ENCODE data around the gene TASOR. TPM values are rescaled to one million over a fixed set of nuclear protein-coding genes. Genes with fewer than 3 reads are reported as not detected.
A peak's percentile ranks its signal among the peaks of the same experiment; 100 is the strongest.

The TASOR gene
- total RNA-seq, 1 experiment from 2014 or later, result 37.2 TPM

DNA sequence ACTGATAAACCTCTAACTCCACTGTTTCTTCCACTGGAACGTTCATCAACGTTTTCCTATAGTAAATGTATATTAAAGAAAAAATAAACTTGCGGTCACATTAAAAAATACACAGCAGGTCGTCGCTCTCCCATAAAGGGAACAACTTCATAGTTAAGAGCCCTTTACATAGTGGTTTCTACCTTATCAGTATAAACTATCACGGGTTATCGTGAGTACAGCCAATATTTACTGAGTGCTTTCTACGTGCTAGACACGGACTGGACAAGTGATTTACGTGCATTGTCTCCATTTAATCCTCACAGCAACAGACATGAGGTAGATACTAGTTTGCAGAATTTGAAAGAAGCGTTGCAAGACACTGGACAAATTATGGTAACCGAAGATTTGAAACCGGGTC, 964 bp upstream of the TASOR start:
- H3K4me1 Mint-ChIP-seq, result peaks cover 32 to 34% of the 10 kb centered on the region in 2 experiments
- DNase-seq, result no peak
- peak overlapping the region; percentile 54 to 78; a peak in 4 of 5 replicates for H3K4me3 Mint-ChIP-seq
- no peak overlapping the region for H3K18ac ChIP-seq (ENCODE audit: insufficient read length, low read depth, low read length)
- H3K23me2 ChIP-seq (ENCODE audit: insufficient read length, low read depth, low read length, poor library complexity, severe bottlenecking), result no peaks in the 10 kb centered on the region
- H3K27me3 ChIP-seq (ENCODE audit: insufficient read depth, low read length), result peaks cover 5% of the 10 kb centered on the region; the same call in 1 of the 2 replicates
- no peaks in the 10 kb centered on the region; the same call in 1 of the 2 replicates for H3K4me1 ChIP-seq (ENCODE audit: insufficient read depth, low read length)
- H3K27me3 Mint-ChIP-seq (ENCODE audit: low read depth), result peaks cover 49% of the 10 kb centered on the region
- WGBS (ENCODE audit: extremely low coverage, insufficient read length, low lambda C conversion rate), result no CpG with 5 or more reads among the region's 13 CpGs
- no peak overlapping the region for H2BK120ac ChIP-seq (ENCODE audit: low read depth, low read length, poor library complexity, severe bottlenecking)
- H4K91ac ChIP-seq (ENCODE audit: insufficient read length, low read depth, low read length), result no peak overlapping the region
- peaks cover 12% of the 10 kb centered on the region in 2 experiments for H3K9me3 Mint-ChIP-seq
- no peaks in the 10 kb centered on the region for H4K20me1 ChIP-seq (ENCODE audit: control insufficient read depth, insufficient read depth, insufficient read length)
- no peaks in the 10 kb centered on the region; the same call in 1 of the 2 replicates for H3K79me2 ChIP-seq (ENCODE audit: insufficient read depth, low read length)
- H2AFZ ChIP-seq (ENCODE audit: low read length), result no peak overlapping the region
- H2BK12ac ChIP-seq (ENCODE audit: insufficient read length, low read depth, low read length), result no peak overlapping the region
- no peaks in the 10 kb centered on the region for H3K79me1 ChIP-seq (ENCODE audit: insufficient read depth, low read depth, low read length, poor library complexity, severe bottlenecking)
- no peak overlapping the region for H2BK20ac ChIP-seq (ENCODE audit: low read depth, low read length, poor library complexity, severe bottlenecking)
- H2BK15ac ChIP-seq (ENCODE audit: low read depth, low read length), result no peak overlapping the region
- H3K9ac ChIP-seq (ENCODE audit: extremely low read depth, insufficient read length, low read length), result no peak overlapping the region
- no peak overlapping the region for H4K8ac ChIP-seq (replicated peaks; ENCODE audit: insufficient read length, low read depth, low read length)
- no peak overlapping the region for H2BK5ac ChIP-seq (ENCODE audit: insufficient read length, low read length)
- H3K56ac ChIP-seq (ENCODE audit: insufficient read length, low read depth, low read length), result no peak overlapping the region
- TF ChIP-seq, protein P1, sequence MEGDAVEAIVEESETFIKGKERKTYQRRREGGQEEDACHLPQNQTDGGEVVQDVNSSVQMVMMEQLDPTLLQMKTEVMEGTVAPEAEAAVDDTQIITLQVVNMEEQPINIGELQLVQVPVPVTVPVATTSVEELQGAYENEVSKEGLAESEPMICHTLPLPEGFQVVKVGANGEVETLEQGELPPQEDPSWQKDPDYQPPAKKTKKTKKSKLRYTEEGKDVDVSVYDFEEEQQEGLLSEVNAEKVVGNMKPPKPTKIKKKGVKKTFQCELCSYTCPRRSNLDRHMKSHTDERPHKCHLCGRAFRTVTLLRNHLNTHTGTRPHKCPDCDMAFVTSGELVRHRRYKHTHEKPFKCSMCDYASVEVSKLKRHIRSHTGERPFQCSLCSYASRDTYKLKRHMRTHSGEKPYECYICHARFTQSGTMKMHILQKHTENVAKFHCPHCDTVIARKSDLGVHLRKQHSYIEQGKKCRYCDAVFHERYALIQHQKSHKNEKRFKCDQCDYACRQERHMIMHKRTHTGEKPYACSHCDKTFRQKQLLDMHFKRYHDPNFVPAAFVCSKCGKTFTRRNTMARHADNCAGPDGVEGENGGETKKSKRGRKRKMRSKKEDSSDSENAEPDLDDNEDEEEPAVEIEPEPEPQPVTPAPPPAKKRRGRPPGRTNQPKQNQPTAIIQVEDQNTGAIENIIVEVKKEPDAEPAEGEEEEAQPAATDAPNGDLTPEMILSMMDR (conservative IDR thresholded peaks at IDR 0.05), result no peak
- no peak overlapping the region for H3K27ac ChIP-seq (ENCODE audit: insufficient read length, low read depth, low read length)
- H3K14ac ChIP-seq (ENCODE audit: insufficient read depth, low read length), result no peak overlapping the region
- H3K23ac ChIP-seq (ENCODE audit: insufficient read length, low read depth, low read length), result no peak overlapping the region
- no peak overlapping the region for H4K5ac ChIP-seq (ENCODE audit: insufficient read length, low read depth, low read length)
- no peak overlapping the region for H2AK5ac ChIP-seq (ENCODE audit: insufficient read length, low read length)
- no peaks in the 10 kb centered on the region for H3K9me3 ChIP-seq (ENCODE audit: control insufficient read depth, low read depth, low read length)
- no peak overlapping the region for H3K27ac Mint-ChIP-seq
- no peak overlapping the region for H3K4me2 ChIP-seq (ENCODE audit: insufficient read depth, insufficient read length, low read length)
- peaks cover 12 to 29% (median 16%) of the 10 kb centered on the region in 3 experiments for H3K36me3 Mint-ChIP-seq (ENCODE audit: insufficient read depth in 1 of 3, low read depth in 3 of 3)
- H3T11ph ChIP-seq (ENCODE audit: low read length), result no peak overlapping the region
- no peak overlapping the region for H3K4ac ChIP-seq (ENCODE audit: low read depth, low read length)

All from H9 (cell line).